Measurements from ENCODE around the gene ACKR2. TPM values are rescaled to one million over a fixed set of nuclear protein-coding genes. Genes with fewer than 3 reads are reported as not detected.

The ACKR2 gene
- total and polyA plus RNA-seq, 2 of the 13 experiments (the other 11 are each of a cell fraction or from before 2014, with no cell fraction given), result 1.1 to 1.9 TPM

DNA sequence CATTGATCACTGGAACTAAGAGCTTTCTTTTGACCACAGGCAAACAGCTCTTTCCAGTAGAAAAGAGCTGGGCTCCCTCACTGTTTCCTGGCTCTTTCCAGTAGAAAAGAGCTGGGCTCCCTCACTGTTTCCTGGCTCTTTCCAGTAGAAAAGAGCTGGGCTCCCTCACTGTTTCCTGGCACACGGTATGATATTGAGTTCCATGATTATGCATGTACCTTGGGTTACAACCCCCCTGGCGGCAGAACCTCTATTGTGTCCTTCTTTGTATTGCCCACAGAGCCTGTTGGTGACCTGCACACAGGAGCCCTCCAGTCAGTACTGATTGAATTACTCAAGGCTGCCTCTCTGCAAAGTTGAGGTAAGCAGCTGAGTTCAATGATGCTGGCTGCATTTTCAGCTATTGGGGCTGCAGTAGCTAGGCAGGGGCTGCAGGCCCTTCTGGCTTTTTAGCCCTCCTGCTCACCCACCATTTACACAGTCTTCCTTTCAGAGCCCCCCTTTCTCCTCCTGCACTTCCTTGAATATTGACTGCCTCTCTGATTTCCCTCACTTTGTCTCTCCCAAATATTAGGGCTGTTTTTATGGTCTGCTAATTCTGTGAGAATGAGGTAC, 10.2 kb downstream of the ACKR2 start (continued):
- TF ChIP-seq ATRX (CRISPR knock-in tag; IDR thresholded peaks at IDR 0.05; ENCODE audit: borderline replicate concordance), result no peak
- 0 out of 2 replicates have a peak, but pooled peaks have one; percentile 50 for TF ChIP-seq ZNF547 (CRISPR knock-in tag; IDR thresholded peaks at IDR 0.05)
- TF ChIP-seq, protein P1, sequence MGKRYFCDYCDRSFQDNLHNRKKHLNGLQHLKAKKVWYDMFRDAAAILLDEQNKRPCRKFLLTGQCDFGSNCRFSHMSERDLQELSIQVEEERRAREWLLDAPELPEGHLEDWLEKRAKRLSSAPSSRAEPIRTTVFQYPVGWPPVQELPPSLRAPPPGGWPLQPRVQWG (CRISPR knock-in tag; IDR thresholded peaks at IDR 0.05; ENCODE audit: borderline replicate concordance, low read depth), result no peak
- no peak for TF ChIP-seq CAMTA2 (CRISPR knock-in tag; IDR thresholded peaks at IDR 0.05; ENCODE audit: borderline replicate concordance)
- TF ChIP-seq NFE2L1 (CRISPR knock-in tag; IDR thresholded peaks at IDR 0.05; ENCODE audit: borderline replicate concordance), result no peak
- no peak for TF ChIP-seq ZNF329 (CRISPR knock-in tag; IDR thresholded peaks at IDR 0.05; ENCODE audit: low read depth)
- TF ChIP-seq, protein P2, sequence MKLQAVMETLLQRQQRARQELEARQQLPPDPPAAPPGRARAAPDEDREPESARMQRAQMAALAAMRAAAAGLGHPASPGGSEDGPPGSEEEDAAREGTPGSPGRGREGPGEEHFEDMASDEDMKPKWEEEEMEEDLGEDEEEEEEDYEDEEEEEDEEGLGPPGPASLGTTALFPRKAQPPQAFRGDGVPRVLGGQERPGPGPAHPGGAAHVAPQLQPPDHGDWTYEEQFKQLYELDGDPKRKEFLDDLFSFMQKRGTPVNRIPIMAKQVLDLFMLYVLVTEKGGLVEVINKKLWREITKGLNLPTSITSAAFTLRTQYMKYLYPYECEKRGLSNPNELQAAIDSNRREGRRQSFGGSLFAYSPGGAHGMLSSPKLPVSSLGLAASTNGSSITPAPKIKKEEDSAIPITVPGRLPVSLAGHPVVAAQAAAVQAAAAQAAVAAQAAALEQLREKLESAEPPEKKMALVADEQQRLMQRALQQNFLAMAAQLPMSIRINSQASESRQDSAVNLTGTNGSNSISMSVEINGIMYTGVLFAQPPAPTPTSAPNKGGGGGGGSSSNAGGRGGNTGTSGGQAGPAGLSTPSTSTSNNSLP (IDR thresholded peaks at IDR 0.05; ENCODE audit: low read depth, low read length), result peak; percentile 43
- TF ChIP-seq, protein P3, sequence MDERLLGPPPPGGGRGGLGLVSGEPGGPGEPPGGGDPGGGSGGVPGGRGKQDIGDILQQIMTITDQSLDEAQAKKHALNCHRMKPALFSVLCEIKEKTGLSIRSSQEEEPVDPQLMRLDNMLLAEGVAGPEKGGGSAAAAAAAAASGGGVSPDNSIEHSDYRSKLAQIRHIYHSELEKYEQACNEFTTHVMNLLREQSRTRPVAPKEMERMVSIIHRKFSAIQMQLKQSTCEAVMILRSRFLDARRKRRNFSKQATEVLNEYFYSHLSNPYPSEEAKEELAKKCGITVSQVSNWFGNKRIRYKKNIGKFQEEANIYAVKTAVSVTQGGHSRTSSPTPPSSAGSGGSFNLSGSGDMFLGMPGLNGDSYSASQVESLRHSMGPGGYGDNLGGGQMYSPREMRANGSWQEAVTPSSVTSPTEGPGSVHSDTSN (CRISPR knock-in tag; IDR thresholded peaks at IDR 0.05), result no peak
- no peak for TF ChIP-seq ZNF7 (CRISPR knock-in tag; IDR thresholded peaks at IDR 0.05)
- TF ChIP-seq KDM3A (CRISPR knock-in tag; IDR thresholded peaks at IDR 0.05; ENCODE audit: low read depth), result no peak
- TF ChIP-seq ZNF556 (CRISPR knock-in tag; IDR thresholded peaks at IDR 0.05; ENCODE audit: borderline replicate concordance), result no peak
- TF ChIP-seq TP53 (CRISPR knock-in tag; conservative IDR thresholded peaks at IDR 0.05), result no peak
- no peak for TF ChIP-seq MBD4 (IDR thresholded peaks at IDR 0.05; ENCODE audit: borderline replicate concordance, low read length)
- no peak for TF ChIP-seq NBN (conservative IDR thresholded peaks at IDR 0.05)
- no peak for TF ChIP-seq MZF1 (CRISPR knock-in tag; IDR thresholded peaks at IDR 0.05; ENCODE audit: borderline replicate concordance)
- no peak for TF ChIP-seq ZNF772 (CRISPR knock-in tag; IDR thresholded peaks at IDR 0.05)
- 0 out of 2 replicates have a peak, but pooled peaks have one; percentile 26 for TF ChIP-seq GATAD2A (CRISPR knock-in tag; IDR thresholded peaks at IDR 0.05)
- no peak for TF ChIP-seq HNRNPLL (IDR thresholded peaks at IDR 0.05; ENCODE audit: low read depth, low read length, poor library complexity, severe bottlenecking)
- TF ChIP-seq, protein P4, sequence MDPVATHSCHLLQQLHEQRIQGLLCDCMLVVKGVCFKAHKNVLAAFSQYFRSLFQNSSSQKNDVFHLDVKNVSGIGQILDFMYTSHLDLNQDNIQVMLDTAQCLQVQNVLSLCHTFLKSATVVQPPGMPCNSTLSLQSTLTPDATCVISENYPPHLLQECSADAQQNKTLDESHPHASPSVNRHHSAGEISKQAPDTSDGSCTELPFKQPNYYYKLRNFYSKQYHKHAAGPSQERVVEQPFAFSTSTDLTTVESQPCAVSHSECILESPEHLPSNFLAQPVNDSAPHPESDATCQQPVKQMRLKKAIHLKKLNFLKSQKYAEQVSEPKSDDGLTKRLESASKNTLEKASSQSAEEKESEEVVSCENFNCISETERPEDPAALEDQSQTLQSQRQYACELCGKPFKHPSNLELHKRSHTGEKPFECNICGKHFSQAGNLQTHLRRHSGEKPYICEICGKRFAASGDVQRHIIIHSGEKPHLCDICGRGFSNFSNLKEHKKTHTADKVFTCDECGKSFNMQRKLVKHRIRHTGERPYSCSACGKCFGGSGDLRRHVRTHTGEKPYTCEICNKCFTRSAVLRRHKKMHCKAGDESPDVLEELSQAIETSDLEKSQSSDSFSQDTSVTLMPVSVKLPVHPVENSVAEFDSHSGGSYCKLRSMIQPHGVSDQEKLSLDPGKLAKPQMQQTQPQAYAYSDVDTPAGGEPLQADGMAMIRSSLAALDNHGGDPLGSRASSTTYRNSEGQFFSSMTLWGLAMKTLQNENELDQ (CRISPR knock-in tag; IDR thresholded peaks at IDR 0.05; ENCODE audit: borderline replicate concordance), result no peak
- no peak for TF ChIP-seq MTF2 (CRISPR knock-in tag; IDR thresholded peaks at IDR 0.05; ENCODE audit: borderline replicate concordance)
- TF ChIP-seq MED1 (CRISPR knock-in tag; IDR thresholded peaks at IDR 0.05), result peak; percentile 32; the same call in 1 of the 2 replicates
- no peak for TF ChIP-seq ADNP (CRISPR knock-in tag; IDR thresholded peaks at IDR 0.05)
- TF ChIP-seq MXD4 (CRISPR knock-in tag; IDR thresholded peaks at IDR 0.05), result no peak
- TF ChIP-seq MATR3 (CRISPR knock-in tag; IDR thresholded peaks at IDR 0.05), result no peak
- TF ChIP-seq KDM6A (CRISPR knock-in tag; IDR thresholded peaks at IDR 0.05; ENCODE audit: low read depth), result no peak
- no peak for TF ChIP-seq WIZ (CRISPR knock-in tag; IDR thresholded peaks at IDR 0.05)
- TF ChIP-seq ZNF136 (CRISPR knock-in tag; IDR thresholded peaks at IDR 0.05; ENCODE audit: low read depth), result no peak
- peak; percentile 67; the same call in 1 of the 2 replicates for TF ChIP-seq ZNF292 (CRISPR knock-in tag; IDR thresholded peaks at IDR 0.05; ENCODE audit: borderline replicate concordance, low read depth)
